Lower lobe of right lung (tissue), 2 donors: ENCODE measurements around the gene GDNF. TPM values are rescaled to one million over a fixed set of nuclear protein-coding genes. Genes with fewer than 3 reads are reported as not detected.

Experiments
- ATAC-seq, 2 donors: fragments of 200-7000 bp; cut with Tn5 transposase; one replicate each; pipeline ENCODE4 v1.9.1; 2020 to 2022; ENCODE audit warnings: mild to moderate bottlenecking in 2 of 2, moderate library complexity in 2 of 2
- DNase-seq: peaks from one replicate; pipeline ENCODE4 v3.0.0-alpha.2; 2020
- H3K27ac ChIP-seq: fragments of 200-600 bp; one replicate; pipeline ENCODE4 v1.8.0; 2022
- H3K27me3 ChIP-seq: fragments of 200-600 bp; one replicate; pipeline ENCODE4 v1.8.0; 2022; ENCODE audit warnings: low read depth
- H3K36me3 ChIP-seq: fragments of 200-600 bp; one replicate; pipeline ENCODE4 v1.8.0; 2022; ENCODE audit warnings: mild to moderate bottlenecking
- H3K4me1 ChIP-seq: fragments of 200-600 bp; one replicate; pipeline ENCODE4 v1.8.0; 2022
- H3K4me3 ChIP-seq: fragments of 200-600 bp; one replicate; pipeline ENCODE4 v1.8.0; 2022; ENCODE audit warnings: mild to moderate bottlenecking
- H3K9me3 ChIP-seq: fragments of 200-600 bp; one replicate; pipeline ENCODE4 v1.8.0; 2022
- CTCF ChIP-seq: fragments of 200-600 bp; IDR thresholded peaks from one replicate; pipeline ENCODE4 v1.8.0; 2022; ENCODE audit warnings: antibody characterized with exemption, mild to moderate bottlenecking
- intact Hi-C: fragments of 100-400 bp; cut with DNase I; formaldehyde crosslinking; loops from one replicate; pipeline ENCODE4 v1.11.0; 2022
- total RNA-seq: library from RNA; stranded (reverse); fragmentation: NEBNext Ultra II Directional; extraction: Animal tissue kit (Norgen Biotek cat#: 25700); gene quantifications from one replicate; pipeline ENCODE4 v1.2.1, GENCODE V29; 2021
- donor health status: DM: no; HTN: yes; CAD: no; lungs with severe emphysema.

Gene GDNF
- total RNA-seq, 1 donor from 2014 or later, result not detected

GRCh38 chr5:37772255-37772654, 67.6 kb downstream of the GDNF start:
- Histone ChIP-seq H3K27me3 (no peaks in the 10 kb centered on the region), H3K36me3 (no peaks in the 10 kb centered on the region), H3K27ac (no peak overlapping the region), H3K9me3 (peaks cover 8% of the 10 kb centered on the region), H3K4me1 (no peaks in the 10 kb centered on the region), H3K4me3 (no peak overlapping the region)
- no peak for TF ChIP-seq CTCF
- intact Hi-C loops, result no loop called here
- DNase-seq, result no peak
- no peak for ATAC-seq

GRCh38 chr5:37771731-37772130, 68.1 kb downstream of the GDNF start:
- ATAC-seq (no peak), DNase-seq (no peak)
- Histone ChIP-seq H3K27ac (no peak overlapping the region), H3K4me3 (no peak overlapping the region), H3K4me1 (no peaks in the 10 kb centered on the region), H3K9me3 (peaks cover 8% of the 10 kb centered on the region), H3K27me3 (no peaks in the 10 kb centered on the region), H3K36me3 (no peaks in the 10 kb centered on the region)
- intact Hi-C loops, result no loop called here
- TF ChIP-seq CTCF, result no peak

- no peaks in the 10 kb centered on the region for H3K36me3 ChIP-seq
- no peaks in the 10 kb centered on the region for H3K4me1 ChIP-seq
- TF ChIP-seq CTCF, result no peak
- peaks cover 8% of the 10 kb centered on the region for H3K9me3 ChIP-seq
- ATAC-seq (peak; percentile 46 to 57), DNase-seq (no peak)
- intact Hi-C loops, result no loop called here
- no peak overlapping the region for H3K27ac ChIP-seq
- H3K4me3 ChIP-seq, result no peak overlapping the region
- no peaks in the 10 kb centered on the region for H3K27me3 ChIP-seq
These were observed 68.6 kb downstream of the GDNF start for GRCh38 chr5:37771203-37771611.

- Histone ChIP-seq H3K27ac (no peak overlapping the region), H3K9me3 (peaks cover 8% of the 10 kb centered on the region), H3K4me3 (no peak overlapping the region), H3K4me1 (no peaks in the 10 kb centered on the region), H3K27me3 (no peaks in the 10 kb centered on the region), H3K36me3 (no peaks in the 10 kb centered on the region)
- no peak for TF ChIP-seq CTCF
- no peak for DNase-seq
- intact Hi-C loops, result no loop called here
- ATAC-seq, result no peak
These were observed 69.1 kb downstream of the GDNF start for GRCh38 chr5:37770786-37771185.

- no peak for DNase-seq
- Histone ChIP-seq H3K36me3 (no peaks in the 10 kb centered on the region), H3K4me1 (no peaks in the 10 kb centered on the region), H3K27me3 (no peaks in the 10 kb centered on the region), H3K27ac (no peak overlapping the region), H3K9me3 (peaks cover 5% of the 10 kb centered on the region), H3K4me3 (no peak overlapping the region)
- ATAC-seq, result no peak
- intact Hi-C loops, result no loop called here
- no peak for TF ChIP-seq CTCF
These were observed 70.0 kb downstream of the GDNF start for GRCh38 chr5:37769840-37770239.

GRCh38 chr5:37769108-37769507, 70.7 kb downstream of the GDNF start:
- H3K36me3 ChIP-seq, result no peaks in the 10 kb centered on the region
- H3K4me1 ChIP-seq, result no peaks in the 10 kb centered on the region
- ATAC-seq, result no peak
- H3K9me3 ChIP-seq, result no peaks in the 10 kb centered on the region
- no peaks in the 10 kb centered on the region for H3K27me3 ChIP-seq
- no peak overlapping the region for H3K4me3 ChIP-seq
- intact Hi-C loops, result no loop called here
- no peak overlapping the region for H3K27ac ChIP-seq
- TF ChIP-seq CTCF, result no peak
- no peak for DNase-seq
